Activated CD4-positive, alpha-beta T cell treated with anti-CD3 and anti-CD28 coated beads, Interleukin-2, amount 10 ng/mL, durations not matched to agents 24 days and 14 days (primary cell): ENCODE data around the gene VENTX. TPM values are rescaled to one million over a fixed set of nuclear protein-coding genes. Genes with fewer than 3 reads are reported as not detected.

ENCODE experiments used
- DNase-seq: peaks from one replicate; pipeline ENCODE4 v3.0.0; 2022
- H3K27ac Mint-ChIP-seq: one replicate; pipeline ENCODE4 v1.8.0; 2022; ENCODE audit warnings: mild to moderate bottlenecking, mixed read lengths
- H3K27me3 Mint-ChIP-seq: one replicate; pipeline ENCODE4 v1.8.0; 2022; ENCODE audit warnings: mixed read lengths
- H3K36me3 Mint-ChIP-seq: one replicate; pipeline ENCODE4 v1.8.0; 2022; ENCODE audit warnings: low read depth, mild to moderate bottlenecking, mixed read lengths
- H3K4me1 Mint-ChIP-seq: one replicate; pipeline ENCODE4 v1.8.0; 2021; ENCODE audit warnings: mixed read lengths
- H3K4me3 Mint-ChIP-seq: one replicate; pipeline ENCODE4 v1.8.0; 2022; ENCODE audit warnings: mild to moderate bottlenecking, moderate library complexity, mixed read lengths
- H3K9me3 Mint-ChIP-seq: one replicate; pipeline ENCODE4 v1.8.0; 2021; ENCODE audit warnings: mixed read lengths
- intact Hi-C: fragments of 100-400 bp; cut with micrococcal nuclease; formaldehyde crosslinking; loops from one replicate; pipeline ENCODE4 v1.15.1; 2023
- total RNA-seq: library from RNA; stranded (reverse); gene quantifications from 2 replicates; pipeline ENCODE4 v1.2.3, GENCODE V29; 2022

The VENTX gene
- total RNA-seq, 1 donor from 2014 or later, result not detected

GRCh38 chr10:133207041-133207600, 30.5 kb upstream of the VENTX start:
- no peaks in the 10 kb centered on the region for H3K36me3 Mint-ChIP-seq
- no peak for DNase-seq
- H3K27ac Mint-ChIP-seq, result no peak overlapping the region
- no peak overlapping the region for H3K4me3 Mint-ChIP-seq
- H3K27me3 Mint-ChIP-seq, result no peaks in the 10 kb centered on the region
- intact Hi-C loops, result no loop called here
- peaks cover 3% of the 10 kb centered on the region for H3K4me1 Mint-ChIP-seq
- H3K9me3 Mint-ChIP-seq, result no peaks in the 10 kb centered on the region

DNA sequence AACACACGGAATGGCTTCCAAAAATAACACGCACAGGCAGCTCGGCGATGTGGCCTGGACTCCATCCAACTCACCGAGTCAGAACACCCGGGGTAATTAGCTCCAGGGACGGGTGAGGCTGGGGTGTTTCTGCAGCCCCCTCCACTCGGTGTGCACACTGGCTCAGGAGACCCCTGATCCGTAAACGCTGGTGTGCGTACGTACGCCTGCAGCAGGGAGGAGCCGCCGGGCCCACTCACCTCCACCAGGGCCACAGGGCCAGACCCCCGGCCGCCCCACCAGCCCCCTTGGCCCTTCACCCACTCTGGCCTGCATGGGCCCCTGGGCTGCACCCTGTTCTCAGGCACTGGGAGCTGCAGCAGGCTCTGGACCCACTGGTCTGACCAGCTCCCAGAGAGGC, 30.0 kb upstream of the VENTX start:
- H3K4me1 Mint-ChIP-seq, result peaks cover 3% of the 10 kb centered on the region
- H3K9me3 Mint-ChIP-seq, result no peaks in the 10 kb centered on the region
- H3K4me3 Mint-ChIP-seq, result no peak overlapping the region
- intact Hi-C loops, result no loop called here
- no peak for DNase-seq
- no peaks in the 10 kb centered on the region for H3K27me3 Mint-ChIP-seq
- H3K27ac Mint-ChIP-seq, result no peak overlapping the region
- no peaks in the 10 kb centered on the region for H3K36me3 Mint-ChIP-seq

DNA sequence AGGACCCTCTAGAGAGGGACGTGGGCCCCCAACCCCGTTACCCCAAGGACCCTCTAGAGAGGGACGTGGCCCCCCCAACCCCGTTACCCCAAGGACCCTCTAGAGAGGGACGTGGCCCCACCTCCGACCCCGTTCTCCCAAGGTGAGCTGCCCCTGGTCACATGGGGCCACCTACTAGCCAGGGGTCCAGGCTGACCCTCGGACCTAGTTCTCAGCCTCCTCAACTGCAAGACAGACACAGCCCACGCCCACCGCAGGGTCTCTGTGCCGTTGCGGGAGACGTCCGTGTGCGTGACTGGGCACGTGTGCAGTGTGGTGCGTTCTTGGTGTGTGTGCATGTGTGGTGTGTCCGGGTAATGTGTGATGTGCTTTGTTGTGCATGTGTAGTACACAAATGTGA, 29.2 kb upstream of the VENTX start:
- no peak for DNase-seq
- H3K36me3 Mint-ChIP-seq, result no peaks in the 10 kb centered on the region
- no peaks in the 10 kb centered on the region for H3K9me3 Mint-ChIP-seq
- H3K4me1 Mint-ChIP-seq, result peaks cover 3% of the 10 kb centered on the region
- no peaks in the 10 kb centered on the region for H3K27me3 Mint-ChIP-seq
- no peak overlapping the region for H3K4me3 Mint-ChIP-seq
- intact Hi-C loops, result no loop called here
- no peak overlapping the region for H3K27ac Mint-ChIP-seq

DNA sequence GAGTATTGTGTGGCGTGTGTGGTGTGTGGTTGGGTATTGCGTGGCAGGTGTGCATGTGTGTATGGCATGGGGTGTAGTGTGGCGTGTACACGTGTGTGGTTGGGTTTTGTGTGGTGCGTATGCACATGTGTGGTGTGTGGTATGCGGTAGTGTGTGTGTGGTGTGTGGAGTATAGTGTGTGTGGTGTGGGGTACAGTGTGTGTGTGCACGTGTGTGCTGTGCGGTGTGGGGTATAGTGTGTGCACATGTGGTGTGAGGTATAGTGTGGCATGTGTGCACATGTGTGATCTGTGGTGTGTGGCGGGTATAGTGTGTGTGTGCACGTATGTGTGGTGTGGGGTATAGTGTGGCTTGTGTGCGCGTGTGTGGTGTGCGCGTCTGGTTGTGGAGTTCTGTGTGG, 28.5 kb upstream of the VENTX start:
- DNase-seq, result no peak
- intact Hi-C loops, result no loop called here
- Mint-ChIP-seq H3K4me3 (no peak overlapping the region), H3K4me1 (peaks cover 3% of the 10 kb centered on the region), H3K36me3 (no peaks in the 10 kb centered on the region), H3K9me3 (no peaks in the 10 kb centered on the region), H3K27me3 (no peaks in the 10 kb centered on the region), H3K27ac (no peak overlapping the region)

GRCh38 chr10:133209641-133210040, 28.0 kb upstream of the VENTX start:
- Mint-ChIP-seq H3K4me3 (no peak overlapping the region), H3K27ac (no peak overlapping the region), H3K4me1 (peaks cover 3% of the 10 kb centered on the region), H3K36me3 (no peaks in the 10 kb centered on the region), H3K9me3 (no peaks in the 10 kb centered on the region), H3K27me3 (no peaks in the 10 kb centered on the region)
- intact Hi-C loops, result no loop called here
- DNase-seq, result no peak

DNA sequence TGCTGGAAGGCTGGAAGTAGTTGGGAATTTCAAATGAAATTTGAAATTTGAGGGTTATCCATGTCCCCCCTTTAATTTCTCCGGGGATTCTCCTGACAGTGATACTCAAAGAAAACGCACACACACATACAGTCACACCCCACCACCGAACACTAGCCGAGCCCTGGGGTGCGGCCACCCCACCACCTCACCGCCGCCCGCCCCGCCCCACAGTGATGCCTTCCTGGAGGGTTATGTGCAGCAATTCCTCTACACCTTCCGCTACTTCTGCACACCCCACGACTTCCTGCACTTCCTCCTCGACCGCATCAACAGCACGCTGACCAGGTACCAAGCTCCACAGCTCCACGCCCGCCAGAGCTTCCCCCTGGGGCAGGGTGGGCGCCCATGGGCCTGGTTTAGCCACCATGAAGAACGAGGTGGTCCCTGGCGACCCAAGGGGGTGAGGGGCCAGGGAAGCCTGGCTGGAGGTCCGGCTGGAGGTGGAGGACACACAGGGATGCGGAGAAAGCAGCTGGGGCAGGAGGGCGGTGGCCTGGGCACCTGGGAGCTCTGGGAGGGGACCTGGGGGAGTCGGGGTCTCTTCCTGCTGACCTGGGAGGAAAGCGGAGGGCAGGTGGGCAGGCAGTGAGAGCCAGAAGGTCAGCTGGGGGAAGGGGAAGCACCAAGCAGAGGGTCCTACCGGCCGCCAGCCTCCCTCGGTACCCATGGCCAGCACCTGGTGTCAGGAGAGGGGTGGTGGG, 27.1 kb upstream of the VENTX start:
- intact Hi-C loops, result no loop called here
- Mint-ChIP-seq H3K27ac (peak overlapping the region; percentile 76), H3K36me3 (no peaks in the 10 kb centered on the region), H3K4me1 (peaks cover 3% of the 10 kb centered on the region), H3K27me3 (no peaks in the 10 kb centered on the region), H3K4me3 (peak overlapping the region; percentile 44), H3K9me3 (no peaks in the 10 kb centered on the region)
- DNase-seq, result no peak

DNA sequence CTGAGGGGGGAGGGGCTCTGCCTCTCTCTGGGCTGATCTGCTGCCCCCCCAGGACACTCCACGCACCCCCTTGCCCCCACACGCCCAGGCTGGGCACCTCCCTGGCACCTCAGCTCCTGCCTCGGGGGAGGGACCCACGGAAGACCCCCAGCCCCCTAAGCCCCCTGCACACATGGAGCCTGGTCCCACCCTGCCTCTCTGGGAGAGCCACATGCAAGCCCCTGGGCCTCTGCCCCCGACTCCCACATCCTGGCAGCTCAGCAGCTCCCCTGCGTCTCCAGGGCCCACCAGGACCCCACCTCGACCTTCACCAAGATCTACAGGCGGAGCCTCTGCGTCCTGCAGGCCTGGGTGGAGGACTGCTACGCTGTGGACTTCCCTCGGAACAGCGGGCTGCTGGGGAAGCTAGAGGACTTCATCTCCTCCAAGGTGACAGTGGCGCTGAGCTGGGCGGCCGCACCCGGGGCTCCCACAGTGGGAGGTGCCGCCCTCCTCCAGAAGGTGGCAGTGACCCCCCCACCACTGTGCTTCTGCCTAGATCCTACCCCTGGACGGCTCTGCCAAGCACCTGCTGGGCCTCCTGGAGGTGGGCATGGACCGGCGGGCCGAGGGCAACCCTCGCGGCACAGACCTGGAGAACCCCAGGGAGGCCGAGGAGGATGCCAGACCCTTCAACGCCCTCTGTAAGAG, 26.4 kb upstream of the VENTX start:
- Mint-ChIP-seq H3K9me3 (no peaks in the 10 kb centered on the region), H3K4me3 (no peak overlapping the region), H3K27ac (no peak overlapping the region), H3K36me3 (no peaks in the 10 kb centered on the region), H3K4me1 (peaks cover 3% of the 10 kb centered on the region), H3K27me3 (no peaks in the 10 kb centered on the region)
- DNase-seq, result no peak
- intact Hi-C loops, result no loop called here

DNA sequence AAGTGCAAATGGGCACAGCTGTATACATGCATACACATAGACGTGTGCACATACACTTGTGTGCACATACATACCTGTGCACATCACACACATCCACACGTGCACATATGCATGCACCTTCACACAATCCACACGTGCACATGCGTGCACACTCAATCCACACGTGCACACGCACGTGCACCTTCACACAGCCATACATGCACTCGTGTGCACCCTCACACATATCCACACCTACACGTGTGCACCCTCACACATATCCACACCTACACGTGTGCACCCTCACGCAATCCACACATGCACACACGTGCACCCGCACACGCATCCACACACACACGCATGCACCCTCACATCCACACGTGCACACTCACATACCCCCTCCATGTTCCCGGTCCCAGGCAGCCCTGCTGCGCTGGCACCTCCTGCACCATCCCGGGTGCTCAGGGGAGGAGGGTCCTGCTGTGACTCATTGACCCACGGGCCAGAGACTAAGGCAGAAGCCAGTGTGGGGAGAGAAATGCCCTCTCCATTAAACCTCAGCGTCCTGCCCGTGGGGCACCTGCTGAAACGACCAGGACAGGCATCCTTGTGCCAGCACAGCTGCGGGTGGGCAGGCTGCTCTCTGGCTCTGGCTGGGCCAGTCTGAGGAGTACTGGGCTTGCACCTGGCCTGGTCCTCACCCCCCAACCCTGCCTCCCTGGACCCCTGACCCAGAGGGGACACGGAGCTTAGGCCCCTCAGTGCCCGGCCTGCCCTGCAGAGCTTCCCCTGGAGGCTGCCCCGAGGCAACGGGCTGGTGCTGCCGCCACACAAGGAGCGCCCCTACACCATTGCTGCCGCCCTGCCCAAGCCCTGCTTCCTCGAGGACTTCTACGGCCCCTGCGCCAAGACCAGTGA, 25.4 kb upstream of the VENTX start:
- intact Hi-C loops, result no loop called here
- no peak overlapping the region for H3K27ac Mint-ChIP-seq
- no peaks in the 10 kb centered on the region for H3K27me3 Mint-ChIP-seq
- no peak for DNase-seq
- H3K4me3 Mint-ChIP-seq, result no peak overlapping the region
- H3K36me3 Mint-ChIP-seq, result no peaks in the 10 kb centered on the region
- no peaks in the 10 kb centered on the region for H3K9me3 Mint-ChIP-seq
- peaks cover 3% of the 10 kb centered on the region for H3K4me1 Mint-ChIP-seq

- Mint-ChIP-seq H3K27ac (no peak overlapping the region), H3K36me3 (no peaks in the 10 kb centered on the region), H3K9me3 (no peaks in the 10 kb centered on the region), H3K27me3 (no peaks in the 10 kb centered on the region), H3K4me1 (peaks cover 3% of the 10 kb centered on the region), H3K4me3 (no peak overlapping the region)
- DNase-seq, result no peak
- intact Hi-C loops, result no loop called here
Observed at GRCh38 chr10:133212853-133213494, 24.7 kb upstream of the VENTX start.

- Mint-ChIP-seq H3K4me1 (peaks cover 3% of the 10 kb centered on the region), H3K9me3 (no peaks in the 10 kb centered on the region), H3K4me3 (no peak overlapping the region), H3K27me3 (no peaks in the 10 kb centered on the region), H3K27ac (no peak overlapping the region), H3K36me3 (no peaks in the 10 kb centered on the region)
- intact Hi-C loops, result no loop called here
- DNase-seq, result no peak
Observed at GRCh38 chr10:133213641-133214467, 23.8 kb upstream of the VENTX start.

DNA sequence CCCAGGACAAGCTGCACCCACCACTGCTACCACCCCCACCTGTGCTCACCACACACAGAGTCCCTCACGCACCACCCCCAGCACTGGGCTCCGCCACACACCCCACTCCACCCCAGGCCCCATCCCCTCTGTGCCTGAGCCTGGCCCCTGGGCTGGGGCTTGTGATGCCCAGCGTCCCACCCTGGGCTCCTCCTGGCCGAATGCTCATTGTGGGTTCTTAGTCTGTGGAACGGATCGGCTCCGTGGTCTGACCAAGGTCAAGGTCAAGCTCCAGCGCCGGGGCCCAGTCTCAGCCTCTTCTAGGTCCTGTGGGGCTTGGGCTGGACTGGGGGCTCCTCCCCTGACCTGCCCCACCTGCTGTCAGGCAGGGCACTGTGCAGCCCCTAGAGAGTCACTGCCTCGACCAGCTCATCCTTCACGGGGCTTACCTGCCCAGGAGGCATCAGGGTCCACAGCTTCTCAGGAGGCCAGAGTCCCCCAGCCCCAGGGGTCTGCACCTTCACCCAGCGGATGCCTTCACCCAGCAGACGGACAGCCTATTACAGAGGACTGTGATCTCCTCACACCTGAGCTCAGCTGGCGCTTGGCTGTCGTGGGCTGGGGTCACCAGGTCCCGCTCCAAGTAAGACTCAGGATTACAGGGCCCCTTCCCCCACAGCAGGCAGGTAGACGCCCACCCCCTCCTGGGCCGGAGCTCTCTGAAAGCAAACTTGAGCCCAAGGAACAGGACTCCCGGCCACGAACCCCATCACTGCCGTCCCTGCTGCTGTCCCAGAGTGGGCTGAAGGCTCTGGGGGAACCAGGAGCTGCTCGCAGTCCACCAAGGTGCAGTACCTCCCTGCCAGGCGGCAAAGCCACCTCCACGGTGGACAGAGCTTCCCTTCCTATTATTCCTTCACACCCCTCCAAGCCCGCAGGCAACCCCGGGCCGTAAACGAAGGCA, 22.9 kb upstream of the VENTX start:
- intact Hi-C loops, result no loop called here

DNA sequence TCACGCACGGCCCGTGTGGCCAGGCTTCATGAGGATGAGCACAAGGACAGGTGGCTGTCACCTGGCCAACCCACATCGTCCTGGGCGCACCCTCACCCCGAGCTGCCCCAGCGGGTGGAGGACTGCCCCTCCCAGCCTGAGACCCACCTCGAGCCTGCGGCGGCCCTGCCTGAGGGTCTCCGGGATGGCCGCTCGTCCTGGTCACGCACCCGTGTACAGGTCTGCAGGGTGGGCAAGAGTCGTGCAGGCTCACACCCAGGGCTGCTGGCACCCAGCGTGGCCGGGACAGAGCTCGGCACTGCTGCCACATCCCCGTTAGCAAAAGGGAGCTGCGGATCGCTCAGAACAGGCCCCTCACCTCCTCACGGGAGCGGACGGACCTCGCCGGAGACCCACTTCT, 22.1 kb upstream of the VENTX start:
- Mint-ChIP-seq H3K27me3 (no peaks in the 10 kb centered on the region), H3K36me3 (no peaks in the 10 kb centered on the region), H3K4me1 (peaks cover under 1% of the 10 kb centered on the region), H3K27ac (no peak overlapping the region), H3K4me3 (no peak overlapping the region), H3K9me3 (no peaks in the 10 kb centered on the region)
- intact Hi-C loops, result no loop called here
- DNase-seq, result no peak

More for the DNA sequence above, 22.9 kb upstream of the VENTX start:
- H3K27ac Mint-ChIP-seq, result no peak overlapping the region
- peaks cover 3% of the 10 kb centered on the region for H3K4me1 Mint-ChIP-seq
- H3K36me3 Mint-ChIP-seq, result no peaks in the 10 kb centered on the region
- no peaks in the 10 kb centered on the region for H3K27me3 Mint-ChIP-seq
- DNase-seq, result no peak
- H3K4me3 Mint-ChIP-seq, result no peak overlapping the region
- H3K9me3 Mint-ChIP-seq, result no peaks in the 10 kb centered on the region
